H9 (cell line): ENCODE results near the gene MAPK8IP1. TPM values are rescaled to one million over a fixed set of nuclear protein-coding genes. Genes with fewer than 3 reads are reported as not detected.
"Not testable (repeated sequence)": the region's sequence is repeated elsewhere in the genome, so short reads cannot be mapped to it uniquely, and the experiment has no call there.

ENCODE experiments used
- DNase-seq: peaks from one replicate; pipeline ENCODE4 v3.0.0-alpha.2; 2017
- H2AFZ ChIP-seq: one replicate; pipeline ENCODE4 v1.6.1; 2013; ENCODE audit warnings: mild to moderate bottlenecking, low read length, control low read depth, moderate library complexity
- H2AK5ac ChIP-seq: 2 replicates; pipeline ENCODE4 v1.6.1; 2013; ENCODE audit warnings: low read length, control low read depth, mixed read lengths; ENCODE audit not compliant: insufficient read length
- H2BK120ac ChIP-seq: one replicate; pipeline ENCODE4 v1.6.1; 2013; ENCODE audit warnings: low read depth, mild to moderate bottlenecking, low read length, control low read depth, inconsistent platforms; ENCODE audit not compliant: poor library complexity, severe bottlenecking
- H2BK12ac ChIP-seq: 2 replicates; pipeline ENCODE4 v1.6.1; 2013; ENCODE audit warnings: low read length, control low read depth, mixed read lengths, low read depth; ENCODE audit not compliant: insufficient read length
- H2BK15ac ChIP-seq: 2 replicates; pipeline ENCODE4 v1.6.1; 2013; ENCODE audit warnings: low read depth, low read length, control low read depth
- H2BK20ac ChIP-seq: one replicate; pipeline ENCODE4 v1.6.1; 2013; ENCODE audit warnings: low read depth, mild to moderate bottlenecking, low read length, control low read depth, inconsistent platforms; ENCODE audit not compliant: poor library complexity, severe bottlenecking
- H2BK5ac ChIP-seq: 2 replicates; pipeline ENCODE4 v1.6.1; 2013; ENCODE audit warnings: low read length, control low read depth, mixed read lengths; ENCODE audit not compliant: insufficient read length
- H3K14ac ChIP-seq: 2 replicates; pipeline ENCODE4 v1.6.1; 2013; ENCODE audit warnings: low read length, control low read depth; ENCODE audit not compliant: insufficient read depth
- H3K18ac ChIP-seq: 2 replicates; pipeline ENCODE4 v1.6.1; 2013; ENCODE audit warnings: low read depth, mild to moderate bottlenecking, mixed read lengths, low read length, control low read depth; ENCODE audit not compliant: insufficient read length
- H3K23ac ChIP-seq: 2 replicates; pipeline ENCODE4 v1.6.1; 2013; ENCODE audit warnings: low read length, control low read depth, mixed read lengths, low read depth; ENCODE audit not compliant: insufficient read length
- H3K23me2 ChIP-seq: 2 replicates; pipeline ENCODE4 v1.6.1; 2013; ENCODE audit warnings: low read depth, mild to moderate bottlenecking, mixed read lengths, low read length, control low read depth; ENCODE audit not compliant: insufficient read length, poor library complexity, severe bottlenecking
- H3K27ac ChIP-seq: 2 replicates; pipeline ENCODE4 v1.5.1; 2013; ENCODE audit warnings: low read length, control low read depth, mixed read lengths, low read depth; ENCODE audit not compliant: insufficient read length
- H3K27me3 ChIP-seq: 2 replicates; pipeline ENCODE4 v1.6.1; 2013; ENCODE audit warnings: low read length, control low read depth, inconsistent platforms; ENCODE audit not compliant: insufficient read depth
- H3K4ac ChIP-seq: 2 replicates; pipeline ENCODE4 v1.6.1; 2013; ENCODE audit warnings: low read depth, mild to moderate bottlenecking, control low read depth, inconsistent platforms, low read length, moderate library complexity
- H3K4me1 ChIP-seq: 2 replicates; pipeline ENCODE4 v1.6.1; 2013; ENCODE audit warnings: low read length, control low read depth, inconsistent platforms; ENCODE audit not compliant: insufficient read depth
- H3K4me2 ChIP-seq: 2 replicates; pipeline ENCODE4 v1.6.1; 2013; ENCODE audit warnings: low read length, control low read depth, mixed read lengths; ENCODE audit not compliant: insufficient read length, insufficient read depth
- H3K56ac ChIP-seq: 2 replicates; pipeline ENCODE4 v1.6.1; 2013; ENCODE audit warnings: low read depth, mild to moderate bottlenecking, mixed read lengths, low read length, control low read depth; ENCODE audit not compliant: insufficient read length
- H3K79me1 ChIP-seq: 2 replicates; pipeline ENCODE4 v1.6.1; 2013; ENCODE audit warnings: low read depth, mild to moderate bottlenecking, moderate library complexity, low read length, control low read depth, inconsistent platforms; ENCODE audit not compliant: insufficient read depth, poor library complexity, severe bottlenecking
- H3K79me2 ChIP-seq: 2 replicates; pipeline ENCODE4 v1.6.1; 2013; ENCODE audit warnings: low read length, control low read depth, inconsistent platforms; ENCODE audit not compliant: insufficient read depth
- H3K9ac ChIP-seq: 2 replicates; pipeline ENCODE4 v1.6.1; 2013; ENCODE audit warnings: low read length, control low read depth, mixed read lengths; ENCODE audit not compliant: insufficient read length; ENCODE audit errors: extremely low read depth
- H3K9me3 ChIP-seq: one replicate; pipeline ENCODE4 v1.6.1; 2013; ENCODE audit warnings: low read depth, low read length, inconsistent platforms; ENCODE audit not compliant: control insufficient read depth
- H3T11ph ChIP-seq: one replicate; pipeline ENCODE4 v1.6.1; 2013; ENCODE audit warnings: mild to moderate bottlenecking, low read length, control low read depth, inconsistent platforms
- H4K20me1 ChIP-seq: one replicate; pipeline ENCODE4 v1.6.1; 2013; ENCODE audit not compliant: control insufficient read depth, insufficient read length, insufficient read depth
- H4K5ac ChIP-seq: 2 replicates; pipeline ENCODE4 v1.6.1; 2013; ENCODE audit warnings: low read depth, mild to moderate bottlenecking, mixed read lengths, low read length, control low read depth; ENCODE audit not compliant: insufficient read length
- H4K8ac ChIP-seq: replicated peaks from 2 replicates; pipeline ENCODE4 v1.6.1; 2013; ENCODE audit warnings: low read length, control low read depth, mixed read lengths, low read depth; ENCODE audit not compliant: insufficient read length
- H4K91ac ChIP-seq: 2 replicates; pipeline ENCODE4 v1.6.1; 2013; ENCODE audit warnings: low read depth, mild to moderate bottlenecking, moderate library complexity, mixed read lengths, low read length, control low read depth; ENCODE audit not compliant: insufficient read length
- H3K27ac Mint-ChIP-seq, 3 experiments: 2 replicates in 2 of 3; 3 replicates in 1 of 3; pipeline ENCODE4 v1.8.0; 2020 to 2021; ENCODE audit warnings: mixed read lengths in 3 of 3, mild to moderate bottlenecking in 1 of 3, moderate library complexity in 1 of 3
- H3K27me3 Mint-ChIP-seq: 2 replicates; pipeline ENCODE4 v1.8.0; 2021; ENCODE audit warnings: low read depth, mild to moderate bottlenecking, moderate library complexity, mixed read lengths
- H3K36me3 Mint-ChIP-seq, 3 experiments: 2 replicates in 2 of 3; 3 replicates in 1 of 3; pipeline ENCODE4 v1.8.0; 2020 to 2021; ENCODE audit warnings: low read depth in 3 of 3, mixed read lengths in 3 of 3; ENCODE audit not compliant: insufficient read depth in 1 of 3
- H3K4me1 Mint-ChIP-seq, 2 experiments: 2 replicates each; pipeline ENCODE4 v1.8.0; 2020; ENCODE audit warnings: mixed read lengths in 2 of 2
- H3K4me3 Mint-ChIP-seq, 2 experiments: 2 replicates in 1 of 2; 3 replicates in 1 of 2; pipeline ENCODE4 v1.8.0; 2020 to 2021; ENCODE audit warnings: mild to moderate bottlenecking in 2 of 2, mixed read lengths in 2 of 2, moderate library complexity in 1 of 2
- H3K9me3 Mint-ChIP-seq, 2 experiments: 2 replicates in 1 of 2; 3 replicates in 1 of 2; pipeline ENCODE4 v1.8.0; 2020; ENCODE audit warnings: mild to moderate bottlenecking in 2 of 2, mixed read lengths in 2 of 2, moderate library complexity in 1 of 2
- CTCF ChIP-seq: fragments of 200-600 bp; sonication (generic); conservative IDR thresholded peaks from 3 replicates; pipeline ENCODE4 v1.8.0; 2021; ENCODE audit warnings: antibody characterized with exemption, mild to moderate bottlenecking
- WGBS: extraction: QIAGEN DNeasy Blood & Tissue Kit; methylation state at CpG from one replicate; pipeline ENCODE4 v1.1.7; 2013; ENCODE audit warnings: missing lambda C conversion rate, low lambda C conversion rate, mixed read lengths; ENCODE audit not compliant: insufficient read length; ENCODE audit errors: extremely low coverage; 5-methylcytosine and 5-hydroxymethylcytosine counted together
- total RNA-seq: library from RNA; stranded (reverse); gene quantifications from 2 replicates; pipeline ENCODE4 v1.2.1, GENCODE V29; 2021

MAPK8IP1 gene
- total RNA-seq, 1 experiment from 2014 or later = 30.2 TPM

- no peak overlapping the region for H3K27ac ChIP-seq
- no peak overlapping the region for H4K8ac ChIP-seq
- H3K23ac ChIP-seq = no peak overlapping the region
- no peak overlapping the region for H3K56ac ChIP-seq
- no peak for TF ChIP-seq CTCF
- H3T11ph ChIP-seq = no peak overlapping the region
- H2AK5ac ChIP-seq = no peak overlapping the region
- H3K4ac ChIP-seq = no peak overlapping the region
- no peak overlapping the region; the same call in 1 of the 2 replicates for H2BK15ac ChIP-seq
- no peaks in the 10 kb centered on the region for H3K79me2 ChIP-seq
- H4K5ac ChIP-seq = no peak overlapping the region
- no peaks in the 10 kb centered on the region for H3K9me3 ChIP-seq
- H3K4me2 ChIP-seq = no peak overlapping the region
- no peak overlapping the region for H3K18ac ChIP-seq
- H4K91ac ChIP-seq = no peak overlapping the region
- no peak for DNase-seq
- H3K79me1 ChIP-seq = no peaks in the 10 kb centered on the region
- no peak overlapping the region for H2AFZ ChIP-seq
- H3K27me3 ChIP-seq = no peaks in the 10 kb centered on the region
- Mint-ChIP-seq H3K36me3 (no peaks in the 10 kb centered on the region; a peak in 2 of 7 replicates), H3K4me3 (no peak overlapping the region), H3K4me1 (peaks cover 4 to 12% of the 10 kb centered on the region in 2 experiments), H3K9me3 (peaks cover 0 to 3% of the 10 kb centered on the region in 2 experiments; a peak in 3 of 5 replicates), H3K27ac (no peak overlapping the region; a peak in 1 of 7 replicates), H3K27me3 (peaks cover 48% of the 10 kb centered on the region)
- H2BK12ac ChIP-seq = no peak overlapping the region
- no peak overlapping the region for H2BK5ac ChIP-seq
- no peaks in the 10 kb centered on the region for H4K20me1 ChIP-seq
- WGBS = no CpG with 5 or more reads among the region's 6 CpGs
- no peaks in the 10 kb centered on the region for H3K23me2 ChIP-seq
- no peak overlapping the region for H2BK120ac ChIP-seq
- no peak overlapping the region for H2BK20ac ChIP-seq
- H3K4me1 ChIP-seq = no peaks in the 10 kb centered on the region
- no peak overlapping the region for H3K9ac ChIP-seq
- no peak overlapping the region for H3K14ac ChIP-seq
Observed at GRCh38 chr11:45839204-45839603, 46.2 kb upstream of the MAPK8IP1 start.

- peaks cover 49% of the 10 kb centered on the region for H3K27me3 Mint-ChIP-seq
- H3K27ac Mint-ChIP-seq, H3K4me2 ChIP-seq: not testable (repeated sequence)
Observed at GRCh38 chr11:45840251-45840650, 45.2 kb upstream of the MAPK8IP1 start.

More at GRCh38 chr11:45840251-45840650, 45.2 kb upstream of the MAPK8IP1 start:
- not testable (repeated sequence) for H2BK12ac ChIP-seq, H4K91ac ChIP-seq, H3K4me1 ChIP-seq, H2BK15ac ChIP-seq, H3K9me3 Mint-ChIP-seq, H3K27me3 ChIP-seq, H3K9ac ChIP-seq, H4K8ac ChIP-seq, H3K23me2 ChIP-seq, H3K27ac ChIP-seq, DNase-seq, H3K36me3 Mint-ChIP-seq, H3K14ac ChIP-seq, H3K4me1 Mint-ChIP-seq, H3K4me3 Mint-ChIP-seq, H3T11ph ChIP-seq, H4K20me1 ChIP-seq, H3K18ac ChIP-seq, H3K79me2 ChIP-seq, H2AK5ac ChIP-seq, H3K23ac ChIP-seq, H2BK20ac ChIP-seq, H3K9me3 ChIP-seq, H2BK5ac ChIP-seq, H3K4ac ChIP-seq, H3K79me1 ChIP-seq, H2AFZ ChIP-seq, H4K5ac ChIP-seq, H3K56ac ChIP-seq, H2BK120ac ChIP-seq
- no CpG with 5 or more reads among the region's 13 CpGs for WGBS
